Lower lobe of right lung (tissue), 2 donors: ENCODE data around the gene ZP1. TPM values are rescaled to one million over a fixed set of nuclear protein-coding genes. Genes with fewer than 3 reads are reported as not detected.

Experiments used
- ATAC-seq, 2 donors: fragments of 200-7000 bp; cut with Tn5 transposase; one replicate each; pipeline ENCODE4 v1.9.1; 2020 to 2022; ENCODE audit warnings: mild to moderate bottlenecking in 2 of 2, moderate library complexity in 2 of 2
- DNase-seq: peaks from one replicate; pipeline ENCODE4 v3.0.0-alpha.2; 2020
- H3K27ac ChIP-seq: fragments of 200-600 bp; one replicate; pipeline ENCODE4 v1.8.0; 2022
- H3K27me3 ChIP-seq: fragments of 200-600 bp; one replicate; pipeline ENCODE4 v1.8.0; 2022; ENCODE audit warnings: low read depth
- H3K36me3 ChIP-seq: fragments of 200-600 bp; one replicate; pipeline ENCODE4 v1.8.0; 2022; ENCODE audit warnings: mild to moderate bottlenecking
- H3K4me1 ChIP-seq: fragments of 200-600 bp; one replicate; pipeline ENCODE4 v1.8.0; 2022
- H3K4me3 ChIP-seq: fragments of 200-600 bp; one replicate; pipeline ENCODE4 v1.8.0; 2022; ENCODE audit warnings: mild to moderate bottlenecking
- H3K9me3 ChIP-seq: fragments of 200-600 bp; one replicate; pipeline ENCODE4 v1.8.0; 2022
- CTCF ChIP-seq: fragments of 200-600 bp; IDR thresholded peaks from one replicate; pipeline ENCODE4 v1.8.0; 2022; ENCODE audit warnings: antibody characterized with exemption, mild to moderate bottlenecking
- intact Hi-C: fragments of 100-400 bp; cut with DNase I; formaldehyde crosslinking; loops from one replicate; pipeline ENCODE4 v1.11.0; 2022
- total RNA-seq: library from RNA; stranded (reverse); fragmentation: NEBNext Ultra II Directional; extraction: Animal tissue kit (Norgen Biotek cat#: 25700); gene quantifications from one replicate; pipeline ENCODE4 v1.2.1, GENCODE V29; 2021
- donor health status: DM: no; HTN: yes; CAD: no; lungs with severe emphysema.

Gene ZP1
- total RNA-seq, 1 donor from 2014 or later: not detected

DNA sequence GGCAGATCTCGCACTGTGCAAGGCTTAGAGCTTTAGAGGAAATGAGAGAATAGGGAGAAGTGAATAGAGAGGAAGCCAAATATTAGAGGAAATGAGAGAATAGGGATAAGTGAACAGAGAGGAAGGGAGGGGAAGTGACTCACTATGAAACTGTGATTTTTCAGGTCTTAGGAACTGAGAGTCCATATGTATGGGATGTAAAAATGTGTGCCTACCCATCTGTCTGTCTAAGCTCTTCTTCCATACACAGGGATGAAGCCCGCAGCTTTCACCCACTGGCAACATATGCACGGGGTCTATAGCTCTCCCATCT, 31.9 kb upstream of the ZP1 start:
- intact Hi-C loops: no loop called here
- peaks cover 13% of the 10 kb centered on the region for H3K27me3 ChIP-seq
- no peaks in the 10 kb centered on the region for H3K4me1 ChIP-seq
- TF ChIP-seq CTCF: no peak
- H3K27ac ChIP-seq: no peak overlapping the region
- H3K4me3 ChIP-seq: no peak overlapping the region
- H3K9me3 ChIP-seq: no peaks in the 10 kb centered on the region
- no peak for DNase-seq
- peak; percentile 46 to 56 for ATAC-seq
- no peaks in the 10 kb centered on the region for H3K36me3 ChIP-seq

GRCh38 chr11:60836866-60837515, 30.4 kb upstream of the ZP1 start:
- no peaks in the 10 kb centered on the region for H3K9me3 ChIP-seq
- no peak for TF ChIP-seq CTCF
- intact Hi-C loops: no loop called here

DNA sequence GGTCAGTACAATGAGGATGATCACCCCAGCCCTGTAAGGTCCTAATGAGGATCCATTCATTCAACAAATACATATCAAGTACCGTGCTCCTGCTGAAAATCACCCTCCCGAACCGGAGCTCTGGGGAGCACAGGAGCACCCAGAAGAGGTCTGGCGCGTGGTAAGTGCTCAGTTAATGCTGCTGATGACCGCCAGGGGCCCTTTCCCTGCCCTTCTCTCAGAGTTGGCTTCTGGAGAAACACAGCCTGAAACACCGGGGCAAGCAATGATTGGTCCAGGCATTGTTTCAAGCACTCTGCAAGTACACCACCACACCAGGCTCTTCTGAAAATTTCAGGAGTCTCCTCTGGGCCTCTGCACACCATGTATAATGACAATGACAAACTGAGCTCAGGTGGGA, 29.2 kb upstream of the ZP1 start:
- no peaks in the 10 kb centered on the region for H3K9me3 ChIP-seq
- H3K27ac ChIP-seq: no peak overlapping the region
- H3K4me1 ChIP-seq: peaks cover 19% of the 10 kb centered on the region
- intact Hi-C loops: no loop called here
- peaks cover 9% of the 10 kb centered on the region for H3K27me3 ChIP-seq
- H3K4me3 ChIP-seq: no peak overlapping the region
- ATAC-seq: no peak
- TF ChIP-seq CTCF: no peak
- DNase-seq: no peak
- no peaks in the 10 kb centered on the region for H3K36me3 ChIP-seq

More at GRCh38 chr11:60836866-60837515, 30.4 kb upstream of the ZP1 start:
- H3K36me3 ChIP-seq: no peaks in the 10 kb centered on the region
- DNase-seq (no peak), ATAC-seq (no peak)
- no peak overlapping the region for H3K4me3 ChIP-seq
- peaks cover 12% of the 10 kb centered on the region for H3K4me1 ChIP-seq
- H3K27me3 ChIP-seq: peaks cover 10% of the 10 kb centered on the region
- no peak overlapping the region for H3K27ac ChIP-seq

- H3K4me3 ChIP-seq: peak overlapping the region; percentile 98
- ATAC-seq: peak in 1 of 2 donors; percentile 4
- H3K9me3 ChIP-seq: no peaks in the 10 kb centered on the region
These were observed 26.6 kb upstream of the ZP1 start for GRCh38 chr11:60840470-60841430.

More at GRCh38 chr11:60840470-60841430, 26.6 kb upstream of the ZP1 start:
- intact Hi-C loops: no loop called here
- Histone ChIP-seq H3K36me3 (no peaks in the 10 kb centered on the region), H3K27me3 (no peaks in the 10 kb centered on the region), H3K27ac (peak overlapping the region; percentile 85), H3K4me1 (peaks cover 36% of the 10 kb centered on the region)
- no peak for TF ChIP-seq CTCF
- DNase-seq: no peak
